GM13976 (cell line): ENCODE results near the gene OR7G3.

ENCODE experiments used
- DNase-seq: peaks from one replicate; pipeline ENCODE4 v3.0.0; 2012; ENCODE audit warnings: low spot score
- in situ Hi-C: fragments of 300-500 bp; cut with MboI; formaldehyde crosslinking; loops from one replicate; pipeline ENCODE4 v1.12.0; 2022; ENCODE audit warnings: low sequenced_read_pairs, mixed read lengths, inconsistent platforms; ENCODE audit not compliant: unreplicated experiment
- TF ChIP-seq, protein P1 (sequence below): IDR thresholded peaks from 2 replicates; pipeline ENCODE4 v1.5.1; 2012; ENCODE audit warnings: borderline replicate concordance, mild to moderate bottlenecking; ENCODE audit not compliant: insufficient read depth; ENCODE audit errors: extremely low read depth, missing control alignments, control extremely low read depth

The OR7G3 gene

GRCh38 chr19:9128171-9128570 is 1.4 kb upstream of the OR7G3 start:
- TF ChIP-seq, protein P1, sequence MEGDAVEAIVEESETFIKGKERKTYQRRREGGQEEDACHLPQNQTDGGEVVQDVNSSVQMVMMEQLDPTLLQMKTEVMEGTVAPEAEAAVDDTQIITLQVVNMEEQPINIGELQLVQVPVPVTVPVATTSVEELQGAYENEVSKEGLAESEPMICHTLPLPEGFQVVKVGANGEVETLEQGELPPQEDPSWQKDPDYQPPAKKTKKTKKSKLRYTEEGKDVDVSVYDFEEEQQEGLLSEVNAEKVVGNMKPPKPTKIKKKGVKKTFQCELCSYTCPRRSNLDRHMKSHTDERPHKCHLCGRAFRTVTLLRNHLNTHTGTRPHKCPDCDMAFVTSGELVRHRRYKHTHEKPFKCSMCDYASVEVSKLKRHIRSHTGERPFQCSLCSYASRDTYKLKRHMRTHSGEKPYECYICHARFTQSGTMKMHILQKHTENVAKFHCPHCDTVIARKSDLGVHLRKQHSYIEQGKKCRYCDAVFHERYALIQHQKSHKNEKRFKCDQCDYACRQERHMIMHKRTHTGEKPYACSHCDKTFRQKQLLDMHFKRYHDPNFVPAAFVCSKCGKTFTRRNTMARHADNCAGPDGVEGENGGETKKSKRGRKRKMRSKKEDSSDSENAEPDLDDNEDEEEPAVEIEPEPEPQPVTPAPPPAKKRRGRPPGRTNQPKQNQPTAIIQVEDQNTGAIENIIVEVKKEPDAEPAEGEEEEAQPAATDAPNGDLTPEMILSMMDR: no peak
- DNase-seq: no peak
- in situ Hi-C loops: no loop called here

- TF ChIP-seq, protein P1: no peak
- no peak for DNase-seq
- in situ Hi-C loops: no loop called here
Measured at GRCh38 chr19:9116547-9116946, 10.2 kb downstream of the OR7G3 start.

- TF ChIP-seq, protein P1: no peak
- in situ Hi-C loops: no loop called here
- no peak for DNase-seq
Measured at GRCh38 chr19:9115307-9115813, 11.4 kb downstream of the OR7G3 start, which contains the start of gene OR7G1. OR7G1 (minus strand) TSS chr19:9115763; CDS start chr19:9115763, 0 bp downstream.

DNA sequence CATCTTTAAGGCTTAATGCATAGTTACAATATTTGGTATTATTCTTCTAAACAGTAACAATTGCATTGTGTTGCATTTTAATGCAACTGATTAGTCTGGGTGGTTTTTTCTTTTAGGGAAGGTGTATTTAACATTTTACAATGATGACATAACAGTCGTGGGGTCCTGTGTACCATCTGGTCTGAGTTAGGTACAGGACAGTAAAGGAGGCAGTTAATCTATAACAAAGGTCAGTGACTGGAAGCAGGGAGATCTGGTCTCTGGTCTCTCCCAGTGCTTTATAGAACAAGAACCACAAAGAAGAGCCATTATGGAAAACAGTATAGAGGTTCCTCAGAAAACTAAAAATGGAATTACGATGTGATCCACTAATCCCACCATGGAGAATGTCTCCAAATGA is 16.8 kb downstream of the OR7G3 start:
- TF ChIP-seq, protein P1: no peak
- DNase-seq: no peak
- in situ Hi-C loops: no loop called here

DNA sequence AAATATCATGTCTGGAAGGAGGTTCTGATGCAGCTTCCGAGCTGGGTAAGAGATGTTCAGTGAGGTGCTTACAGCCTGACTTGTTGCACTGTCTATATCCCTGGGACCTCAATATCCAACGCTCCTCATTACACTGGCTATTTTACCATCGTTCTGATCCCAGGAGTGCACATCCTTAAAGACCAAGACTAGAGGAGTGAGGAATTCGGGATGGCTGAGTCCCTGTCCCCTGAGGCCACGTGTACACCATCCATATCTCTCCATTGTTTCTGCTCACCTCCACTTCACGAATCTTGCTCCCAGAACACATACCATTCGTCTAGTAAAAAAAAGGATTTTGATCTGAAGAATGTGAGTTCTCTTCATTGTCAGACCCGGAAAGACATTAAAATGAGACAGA is 19.4 kb downstream of the OR7G3 start, which contains the start of gene OR7G2:
Gene OR7G2 (minus strand): TSS at position 101 of the 400 bp plus-strand sequence. CDS start 4,232 bp downstream, outside the sequence.
- in situ Hi-C loops: no loop called here
- TF ChIP-seq, protein P1: no peak
- DNase-seq: no peak

- no peak for DNase-seq
- TF ChIP-seq, protein P1: no peak
- in situ Hi-C loops: no loop called here
Measured at GRCh38 chr19:9086761-9087160, 40.0 kb downstream of the OR7G3 start, which contains the start of gene OR1M1. OR1M1 (plus strand) TSS chr19:9087061; CDS start chr19:9093245, 6,184 bp downstream.
